B cell (primary cell): ENCODE results near the gene DNAH10. TPM values are rescaled to one million over a fixed set of nuclear protein-coding genes. Genes with fewer than 3 reads are reported as not detected.

Source experiments
- ATAC-seq: fragments of 200-7000 bp; cut with Tn5 transposase; one replicate; pipeline ENCODE4 v1.10.0; 2021; ENCODE audit warnings: low read depth, mild to moderate bottlenecking, moderate number of reproducible peaks, moderate library complexity
- CTCF ChIA-PET: fragments of 350-600 bp; sonication (Branson Sonifier 250); formaldehyde crosslinking; loops from one replicate; lab custom pipeline; 2021; ENCODE audit warnings: antibody characterized with exemption, inconsistent platforms; lab: Charles Lee
- POLR2A ChIA-PET: fragments of 350-600 bp; sonication (Branson Sonifier 250); formaldehyde crosslinking; loops from one replicate; lab custom pipeline; 2021; ENCODE audit warnings: antibody characterized with exemption; lab: Charles Lee
- DNase-seq: peaks from one replicate; pipeline ENCODE4 v3.0.0; 2013
- H2AFZ ChIP-seq: 2 replicates; pipeline ENCODE4 v1.6.1; 2012; ENCODE audit warnings: mild to moderate bottlenecking, low read depth, low read length; ENCODE audit not compliant: insufficient read depth, poor library complexity, severe bottlenecking
- H3K27ac ChIP-seq, 2 donors: 1 replicate in 1 of 2; 2 replicates in 1 of 2; pipeline ENCODE4 v1.5.1; 2012 to 2013; ENCODE audit warnings: low read length in 2 of 2, mild to moderate bottlenecking in 2 of 2, moderate library complexity in 1 of 2
- H3K27me3 ChIP-seq, 4 experiments: fragments of 200-600 bp in 1 of 4; sonication (generic) in 1 of 4; replicated peaks in 1 of 4; 1 replicate in 2 of 4; 2 replicates in 2 of 4; pipeline versions ENCODE4 v1.6.1 to v1.7.0; 2013 to 2016; ENCODE audit warnings: low read length in 3 of 4, mild to moderate bottlenecking in 2 of 4, mixed read lengths in 1 of 4, moderate library complexity in 1 of 4; ENCODE audit not compliant: insufficient read depth in 4 of 4, control insufficient read depth in 3 of 4; ENCODE audit errors: control extremely low read depth in 1 of 4
- H3K36me3 ChIP-seq, 2 experiments: replicated peaks in 1 of 2; 1 replicate in 1 of 2; 2 replicates in 1 of 2; pipeline versions ENCODE4 v1.6.1 to v1.7.1; 2013; ENCODE audit warnings: low read length in 1 of 2; ENCODE audit not compliant: insufficient read depth in 2 of 2, control insufficient read depth in 1 of 2; ENCODE audit errors: control extremely low read depth in 1 of 2, extremely low read depth in 1 of 2
- H3K4me1 ChIP-seq, 2 donors: fragments of 200-600 bp in 1 of 2; sonication (generic) in 1 of 2; 1 replicate in 1 of 2; 2 replicates in 1 of 2; pipeline versions ENCODE4 v1.5.1 to v1.6.1; 2013 to 2017; ENCODE audit warnings: low read length in 2 of 2; ENCODE audit not compliant: control insufficient read depth in 2 of 2, insufficient read depth in 2 of 2
- H3K4me2 ChIP-seq: replicated peaks from 2 replicates; pipeline ENCODE3; 2012; ENCODE audit warnings: mild to moderate bottlenecking, low read depth, low read length; ENCODE audit not compliant: poor library complexity, severe bottlenecking
- H3K4me3 ChIP-seq, 5 experiments: fragments of 200-600 bp in 1 of 5; sonication (generic) in 1 of 5; 1 replicate in 3 of 5; 2 replicates in 2 of 5; pipeline versions ENCODE4 v1.5.1 to v1.7.0; 2011 to 2016; ENCODE audit warnings: low read length in 4 of 5, mild to moderate bottlenecking in 4 of 5, low read depth in 2 of 5, control low read depth in 1 of 5, moderate library complexity in 1 of 5; ENCODE audit not compliant: insufficient read depth in 1 of 5; ENCODE audit errors: control extremely low read depth in 1 of 5, extremely low read depth in 1 of 5
- H3K79me2 ChIP-seq: fragments of 200-600 bp; sonication (generic); one replicate; pipeline ENCODE4 v1.6.0; 2016; ENCODE audit warnings: low read length; ENCODE audit not compliant: control insufficient read depth, insufficient read depth
- H3K9ac ChIP-seq: fragments of 200-600 bp; sonication (generic); 2 replicates; pipeline ENCODE4 v1.6.1; 2017; ENCODE audit warnings: mild to moderate bottlenecking, low read length, moderate library complexity
- H3K9me3 ChIP-seq, 3 donors: one replicate each; pipeline versions ENCODE4 v1.6.1 to v1.7.1; 2013; ENCODE audit warnings: low read length in 2 of 3; ENCODE audit not compliant: control insufficient read depth in 2 of 3, insufficient read depth in 1 of 3; ENCODE audit errors: control extremely low read depth in 1 of 3
- H4K20me1 ChIP-seq: 2 replicates; pipeline ENCODE4 v1.6.0; 2012; ENCODE audit warnings: mild to moderate bottlenecking, low read length; ENCODE audit not compliant: insufficient read depth, control insufficient read depth, poor library complexity, severe bottlenecking
- H3K27ac Mint-ChIP-seq: one replicate; pipeline ENCODE4 v1.8.0; 2021; ENCODE audit warnings: mixed read lengths
- H3K27me3 Mint-ChIP-seq: one replicate; pipeline ENCODE4 v1.8.0; 2021; ENCODE audit warnings: mixed read lengths
- H3K4me1 Mint-ChIP-seq: one replicate; pipeline ENCODE4 v1.8.0; 2021; ENCODE audit warnings: mixed read lengths
- H3K4me3 Mint-ChIP-seq: one replicate; pipeline ENCODE4 v1.8.0; 2021; ENCODE audit warnings: mixed read lengths
- H3K9me3 Mint-ChIP-seq: one replicate; pipeline ENCODE4 v1.8.0; 2022; ENCODE audit warnings: mixed read lengths; ENCODE audit not compliant: insufficient read depth
- EZH2 ChIP-seq: IDR thresholded peaks from 2 replicates; pipeline ENCODE4 v1.6.1; 2012; ENCODE audit warnings: borderline replicate concordance, low read depth, mild to moderate bottlenecking, moderate library complexity, low read length; ENCODE audit not compliant: insufficient read depth, poor library complexity, severe bottlenecking
- WGBS: methylation state at CpG from one replicate; pipeline ENCODE4 v1.1.5; 2013; ENCODE audit warnings: missing lambda C conversion rate; ENCODE audit not compliant: insufficient coverage; 5-methylcytosine and 5-hydroxymethylcytosine counted together
- intact Hi-C: fragments of 100-400 bp; cut with micrococcal nuclease; formaldehyde crosslinking; loops from one replicate; pipeline ENCODE4 v1.10.0; 2022
- polyA plus RNA-seq: library from polyadenylated mRNA; depleted of rRNA; stranded (reverse); fragments of >200 nt; gene quantifications from 2 replicates; pipeline ENCODE4 v1.2.3, GENCODE V29; 2012
- total RNA-seq, 2 donors: library from RNA; stranded (reverse); fragments of 120-200 nt in 1 of 2; gene quantifications; 1 replicate in 1 of 2; 2 replicates in 1 of 2; pipeline versions ENCODE4 v1.2.3 to v1.2.4, GENCODE V29; 2013 to 2022
- TF ChIP-seq, protein P1 (sequence below): fragments of 200-600 bp; IDR thresholded peaks from one replicate; pipeline ENCODE4 v1.8.0; 2022; ENCODE audit warnings: antibody characterized with exemption, mild to moderate bottlenecking

The DNAH10 gene
- total and polyA plus RNA-seq, 2 donors (not counting 1 experiment from before 2014, with no cell fraction given): 0.24 to 0.99 TPM

- H3K79me2 ChIP-seq: no peaks in the 10 kb centered on the region
- peaks cover 0 to 10% (median 2%) of the 10 kb centered on the region in 3 donors for H3K9me3 ChIP-seq
- no peak overlapping the region for H3K4me2 ChIP-seq
- Mint-ChIP-seq H3K4me1 (no peaks in the 10 kb centered on the region), H3K27me3 (no peaks in the 10 kb centered on the region), H3K27ac (no peak overlapping the region), H3K9me3 (peaks cover 4% of the 10 kb centered on the region), H3K4me3 (no peak overlapping the region)
- intact Hi-C loops: no loop called here
- DNase-seq: no peak
- no peak overlapping the region for H3K27ac ChIP-seq
- WGBS: no CpG with 5 or more reads among the region's 2 CpGs
- no peak overlapping the region for H2AFZ ChIP-seq
- ChIA-PET CTCF (no interaction called here), POLR2A (no interaction called here)
- H3K4me1 ChIP-seq: no peaks in the 10 kb centered on the region
- H3K4me3 ChIP-seq: no peak overlapping the region
- TF ChIP-seq, protein P1, sequence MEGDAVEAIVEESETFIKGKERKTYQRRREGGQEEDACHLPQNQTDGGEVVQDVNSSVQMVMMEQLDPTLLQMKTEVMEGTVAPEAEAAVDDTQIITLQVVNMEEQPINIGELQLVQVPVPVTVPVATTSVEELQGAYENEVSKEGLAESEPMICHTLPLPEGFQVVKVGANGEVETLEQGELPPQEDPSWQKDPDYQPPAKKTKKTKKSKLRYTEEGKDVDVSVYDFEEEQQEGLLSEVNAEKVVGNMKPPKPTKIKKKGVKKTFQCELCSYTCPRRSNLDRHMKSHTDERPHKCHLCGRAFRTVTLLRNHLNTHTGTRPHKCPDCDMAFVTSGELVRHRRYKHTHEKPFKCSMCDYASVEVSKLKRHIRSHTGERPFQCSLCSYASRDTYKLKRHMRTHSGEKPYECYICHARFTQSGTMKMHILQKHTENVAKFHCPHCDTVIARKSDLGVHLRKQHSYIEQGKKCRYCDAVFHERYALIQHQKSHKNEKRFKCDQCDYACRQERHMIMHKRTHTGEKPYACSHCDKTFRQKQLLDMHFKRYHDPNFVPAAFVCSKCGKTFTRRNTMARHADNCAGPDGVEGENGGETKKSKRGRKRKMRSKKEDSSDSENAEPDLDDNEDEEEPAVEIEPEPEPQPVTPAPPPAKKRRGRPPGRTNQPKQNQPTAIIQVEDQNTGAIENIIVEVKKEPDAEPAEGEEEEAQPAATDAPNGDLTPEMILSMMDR: no peak
- no peak for TF ChIP-seq EZH2
- no peak overlapping the region for H3K9ac ChIP-seq
- no peaks in the 10 kb centered on the region for H4K20me1 ChIP-seq
- no peaks in the 10 kb centered on the region for H3K27me3 ChIP-seq
- ATAC-seq: no peak
- H3K36me3 ChIP-seq: no peaks in the 10 kb centered on the region
Measured at GRCh38 chr12:123830675-123831074, 68.6 kb downstream of the DNAH10 start.

DNA sequence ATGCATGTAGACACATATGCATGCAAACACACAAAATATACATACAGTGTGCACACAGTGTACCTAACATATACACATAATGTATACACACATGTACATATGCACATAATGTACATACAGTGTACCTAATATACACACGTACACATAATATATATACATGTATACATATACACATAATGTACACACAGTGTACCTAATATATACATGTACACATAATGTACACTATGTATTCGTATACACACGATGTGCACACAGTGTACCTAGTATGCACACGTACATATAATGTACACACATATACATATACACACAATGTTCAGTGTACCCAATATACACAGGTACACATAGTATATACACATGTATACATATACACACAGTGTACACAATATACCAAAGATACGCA lies 70.0 kb downstream of the DNAH10 start:
- H3K36me3 ChIP-seq: no peaks in the 10 kb centered on the region
- peaks cover 0 to 10% (median 2%) of the 10 kb centered on the region in 3 donors for H3K9me3 ChIP-seq
- POLR2A ChIA-PET: no interaction called here
- no peak for TF ChIP-seq EZH2
- TF ChIP-seq, protein P1: no peak
- Mint-ChIP-seq H3K4me3 (no peak overlapping the region), H3K9me3 (peaks cover 4% of the 10 kb centered on the region), H3K4me1 (no peaks in the 10 kb centered on the region), H3K27ac (no peak overlapping the region), H3K27me3 (no peaks in the 10 kb centered on the region)
- no peak for DNase-seq
- 100% methylated on average over 2 of the region's 5 CpGs for WGBS
- no peaks in the 10 kb centered on the region for H3K27me3 ChIP-seq
- CTCF ChIA-PET: no interaction called here
- no peak overlapping the region for H3K27ac ChIP-seq
- H3K4me1 ChIP-seq: no peaks in the 10 kb centered on the region
- intact Hi-C loops: no loop called here
- no peak overlapping the region for H3K4me3 ChIP-seq
- no peak overlapping the region for H3K9ac ChIP-seq
- no peaks in the 10 kb centered on the region for H4K20me1 ChIP-seq
- H3K4me2 ChIP-seq: no peak overlapping the region
- H3K79me2 ChIP-seq: no peaks in the 10 kb centered on the region
- ATAC-seq: no peak
- no peak overlapping the region for H2AFZ ChIP-seq
